GM21381 (cell line): Measurements from ENCODE around the gene DAP.
A peak's percentile ranks its signal among the peaks of the same experiment; 100 is the strongest.
"Not testable (repeated sequence)": the region's sequence is repeated elsewhere in the genome, so short reads cannot be mapped to it uniquely, and the experiment has no call there.

Source experiments
- ATAC-seq: cut with Tn5 transposase; IDR thresholded peaks from one replicate; pipeline ENCODE4 v1.9.1; 2021; ENCODE audit warnings: mild to moderate bottlenecking, moderate library complexity; ENCODE audit not compliant: unreplicated experiment

Gene DAP

GRCh38 chr5:10735569-10736276 lies 25.3 kb downstream of the DAP start:
- ATAC-seq: peak; percentile 58

- no peak for ATAC-seq
These were observed 26.1 kb downstream of the DAP start for GRCh38 chr5:10734832-10735523.

GRCh38 chr5:10734037-10734709 lies 26.9 kb downstream of the DAP start:
- no peak for ATAC-seq

- no peak for ATAC-seq
These were observed 27.6 kb downstream of the DAP start for GRCh38 chr5:10733426-10733825.

- ATAC-seq: no peak
These were observed 29.1 kb downstream of the DAP start for GRCh38 chr5:10731913-10732312.

GRCh38 chr5:10730043-10730351 lies 31.0 kb downstream of the DAP start:
- no peak for ATAC-seq

- ATAC-seq: no peak
These were observed 31.6 kb downstream of the DAP start for GRCh38 chr5:10729320-10730042.

GRCh38 chr5:10728679-10729078 lies 32.4 kb downstream of the DAP start:
- ATAC-seq: no peak

- no peak for ATAC-seq
These were observed 33.2 kb downstream of the DAP start for GRCh38 chr5:10727861-10728260.

GRCh38 chr5:10726913-10727517 lies 34.0 kb downstream of the DAP start:
- peak; percentile 93 for ATAC-seq

GRCh38 chr5:10726179-10726912 lies 34.7 kb downstream of the DAP start:
- ATAC-seq: no peak

- no peak for ATAC-seq
These were observed 35.4 kb downstream of the DAP start for GRCh38 chr5:10725636-10726035.

- no peak for ATAC-seq
These were observed 36.1 kb downstream of the DAP start for GRCh38 chr5:10724781-10725507.

- no peak for ATAC-seq
These were observed 37.5 kb downstream of the DAP start for GRCh38 chr5:10723514-10723913.

GRCh38 chr5:10720766-10721165 lies 40.3 kb downstream of the DAP start:
- not testable (repeated sequence) for ATAC-seq

GRCh38 chr5:10719965-10720364 lies 41.1 kb downstream of the DAP start:
- no peak for ATAC-seq

- ATAC-seq: not testable (repeated sequence)
These were observed 42.4 kb downstream of the DAP start for GRCh38 chr5:10718617-10719016.

GRCh38 chr5:10716825-10717224 lies 44.2 kb downstream of the DAP start:
- not testable (repeated sequence) for ATAC-seq

GRCh38 chr5:10715605-10716290 lies 45.3 kb downstream of the DAP start:
- ATAC-seq: no peak
